HL-60 (cell line): ENCODE results near the gene VAMP3.

ENCODE experiments used
- DNase-seq, 2 experiments: peaks; one replicate each; pipeline ENCODE4 v3.0.0-alpha.2; 2010 to 2020; ENCODE audit warnings: low read depth in 1 of 2, low spot score in 1 of 2
- H3K27ac ChIP-seq: fragments of 250-450 bp; sonication (Bioruptor Pico); replicated peaks from 2 replicates; pipeline ENCODE4 v1.5.1; 2020; ENCODE audit warnings: mild to moderate bottlenecking, moderate library complexity
- H3K27me3 ChIP-seq: fragments of 250-450 bp; sonication (Bioruptor Pico); 2 replicates; pipeline ENCODE4 v1.5.1; 2021; ENCODE audit warnings: mild to moderate bottlenecking, moderate library complexity; ENCODE audit not compliant: insufficient read depth, poor library complexity, severe bottlenecking
- H3K4me3 ChIP-seq: replicated peaks from 2 replicates; pipeline ENCODE4 v1.5.1; 2011; ENCODE audit warnings: mild to moderate bottlenecking, control low read depth, low read length; ENCODE audit not compliant: insufficient read depth
- GABPA ChIP-seq: IDR thresholded peaks from 2 replicates; pipeline ENCODE4 v1.6.1; 2012; ENCODE audit warnings: low read depth
- POLR2AphosphoS5 ChIP-seq: IDR thresholded peaks from 2 replicates; pipeline ENCODE4 v1.6.1; 2012; ENCODE audit warnings: low read depth
- SPI1 ChIP-seq: IDR thresholded peaks from 2 replicates; pipeline ENCODE4 v1.6.1; 2012; ENCODE audit warnings: low read depth, mild to moderate bottlenecking, borderline replicate concordance
- TF ChIP-seq, protein P1 (sequence below): IDR thresholded peaks from 2 replicates; pipeline ENCODE4 v1.6.1; 2012; ENCODE audit warnings: low read depth; ENCODE audit not compliant: insufficient replicate concordance
- TF ChIP-seq, protein P2 (sequence below): IDR thresholded peaks from one replicate; pipeline ENCODE4 v1.5.1; 2011; ENCODE audit warnings: low read length, control low read depth, inconsistent platforms; ENCODE audit not compliant: insufficient read depth

The VAMP3 gene

DNA sequence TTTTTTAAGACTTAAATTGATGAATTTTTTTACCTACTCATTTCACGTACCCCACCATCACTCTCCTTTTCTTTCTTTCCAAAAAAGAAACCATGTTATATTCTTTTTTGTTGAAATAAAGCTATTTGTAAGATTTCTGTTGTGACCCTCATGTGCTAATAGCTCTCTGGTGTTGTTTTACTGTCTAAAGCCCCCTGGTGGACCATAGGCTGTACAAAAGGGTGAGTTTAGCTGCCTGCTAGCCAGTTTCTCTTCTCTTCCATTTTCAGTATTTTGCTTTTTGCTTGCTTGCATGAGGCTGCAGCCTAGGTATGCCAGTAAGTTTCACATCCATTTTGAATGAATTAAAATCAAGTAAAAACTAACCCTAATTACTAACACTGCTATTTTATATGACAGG is 15.6 kb upstream of the VAMP3 start:
- Histone ChIP-seq H3K4me3 (no peak overlapping the region), H3K27ac (no peak overlapping the region), H3K27me3 (no peaks in the 10 kb centered on the region)
- no peak for DNase-seq
- TF ChIP-seq SPI1 (no peak), POLR2AphosphoS5 (no peak), GABPA (no peak)
- TF ChIP-seq, protein P1, sequence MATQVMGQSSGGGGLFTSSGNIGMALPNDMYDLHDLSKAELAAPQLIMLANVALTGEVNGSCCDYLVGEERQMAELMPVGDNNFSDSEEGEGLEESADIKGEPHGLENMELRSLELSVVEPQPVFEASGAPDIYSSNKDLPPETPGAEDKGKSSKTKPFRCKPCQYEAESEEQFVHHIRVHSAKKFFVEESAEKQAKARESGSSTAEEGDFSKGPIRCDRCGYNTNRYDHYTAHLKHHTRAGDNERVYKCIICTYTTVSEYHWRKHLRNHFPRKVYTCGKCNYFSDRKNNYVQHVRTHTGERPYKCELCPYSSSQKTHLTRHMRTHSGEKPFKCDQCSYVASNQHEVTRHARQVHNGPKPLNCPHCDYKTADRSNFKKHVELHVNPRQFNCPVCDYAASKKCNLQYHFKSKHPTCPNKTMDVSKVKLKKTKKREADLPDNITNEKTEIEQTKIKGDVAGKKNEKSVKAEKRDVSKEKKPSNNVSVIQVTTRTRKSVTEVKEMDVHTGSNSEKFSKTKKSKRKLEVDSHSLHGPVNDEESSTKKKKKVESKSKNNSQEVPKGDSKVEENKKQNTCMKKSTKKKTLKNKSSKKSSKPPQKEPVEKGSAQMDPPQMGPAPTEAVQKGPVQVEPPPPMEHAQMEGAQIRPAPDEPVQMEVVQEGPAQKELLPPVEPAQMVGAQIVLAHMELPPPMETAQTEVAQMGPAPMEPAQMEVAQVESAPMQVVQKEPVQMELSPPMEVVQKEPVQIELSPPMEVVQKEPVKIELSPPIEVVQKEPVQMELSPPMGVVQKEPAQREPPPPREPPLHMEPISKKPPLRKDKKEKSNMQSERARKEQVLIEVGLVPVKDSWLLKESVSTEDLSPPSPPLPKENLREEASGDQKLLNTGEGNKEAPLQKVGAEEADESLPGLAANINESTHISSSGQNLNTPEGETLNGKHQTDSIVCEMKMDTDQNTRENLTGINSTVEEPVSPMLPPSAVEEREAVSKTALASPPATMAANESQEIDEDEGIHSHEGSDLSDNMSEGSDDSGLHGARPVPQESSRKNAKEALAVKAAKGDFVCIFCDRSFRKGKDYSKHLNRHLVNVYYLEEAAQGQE, result no peak
- TF ChIP-seq, protein P2, sequence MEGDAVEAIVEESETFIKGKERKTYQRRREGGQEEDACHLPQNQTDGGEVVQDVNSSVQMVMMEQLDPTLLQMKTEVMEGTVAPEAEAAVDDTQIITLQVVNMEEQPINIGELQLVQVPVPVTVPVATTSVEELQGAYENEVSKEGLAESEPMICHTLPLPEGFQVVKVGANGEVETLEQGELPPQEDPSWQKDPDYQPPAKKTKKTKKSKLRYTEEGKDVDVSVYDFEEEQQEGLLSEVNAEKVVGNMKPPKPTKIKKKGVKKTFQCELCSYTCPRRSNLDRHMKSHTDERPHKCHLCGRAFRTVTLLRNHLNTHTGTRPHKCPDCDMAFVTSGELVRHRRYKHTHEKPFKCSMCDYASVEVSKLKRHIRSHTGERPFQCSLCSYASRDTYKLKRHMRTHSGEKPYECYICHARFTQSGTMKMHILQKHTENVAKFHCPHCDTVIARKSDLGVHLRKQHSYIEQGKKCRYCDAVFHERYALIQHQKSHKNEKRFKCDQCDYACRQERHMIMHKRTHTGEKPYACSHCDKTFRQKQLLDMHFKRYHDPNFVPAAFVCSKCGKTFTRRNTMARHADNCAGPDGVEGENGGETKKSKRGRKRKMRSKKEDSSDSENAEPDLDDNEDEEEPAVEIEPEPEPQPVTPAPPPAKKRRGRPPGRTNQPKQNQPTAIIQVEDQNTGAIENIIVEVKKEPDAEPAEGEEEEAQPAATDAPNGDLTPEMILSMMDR, result peak; percentile 19

DNA sequence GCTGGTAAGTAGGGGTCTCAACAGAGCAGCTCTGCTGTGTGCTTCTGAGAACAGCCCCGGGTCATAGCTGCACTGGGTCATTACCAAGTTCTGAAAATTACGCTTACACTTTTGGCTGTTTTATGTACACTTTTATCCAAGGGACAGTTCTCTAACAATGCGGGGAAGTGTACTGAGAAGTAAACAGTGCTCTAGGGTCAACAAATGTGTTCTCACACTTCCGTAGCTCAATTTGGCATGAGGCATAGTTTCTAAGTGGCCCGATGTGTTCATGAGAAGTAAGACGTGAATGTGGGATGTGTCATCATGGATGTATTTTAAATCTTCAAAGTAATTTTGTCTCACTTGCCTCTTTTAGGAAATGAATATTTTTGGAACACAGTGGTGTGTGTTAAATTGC is 10.9 kb upstream of the VAMP3 start:
- DNase-seq, result no peak
- no peaks in the 10 kb centered on the region for H3K27me3 ChIP-seq
- TF ChIP-seq SPI1 (no peak), GABPA (no peak), POLR2AphosphoS5 (no peak)
- TF ChIP-seq, protein P2, result no peak
- TF ChIP-seq, protein P1, result no peak

DNA sequence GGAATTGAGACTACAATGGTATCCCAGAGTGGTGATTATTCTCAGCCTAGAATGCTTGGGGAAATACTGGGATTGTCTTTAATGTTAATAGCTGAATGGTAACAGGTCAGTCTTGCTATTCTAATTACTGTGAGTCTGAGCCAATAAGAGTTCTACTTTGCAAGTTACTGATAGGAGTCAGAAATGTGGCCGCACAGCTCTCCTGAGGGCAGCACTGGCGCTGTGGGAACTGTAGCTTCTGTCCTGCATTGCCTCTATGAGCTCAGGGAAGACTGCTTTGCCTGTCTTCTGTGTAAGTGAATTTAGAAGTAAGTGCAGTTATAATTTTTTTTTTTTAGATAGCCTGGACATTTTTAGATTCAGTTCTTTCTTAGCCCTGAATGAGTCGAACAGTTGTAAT is 10.0 kb upstream of the VAMP3 start:
- no peak overlapping the region for H3K27ac ChIP-seq
- no peak for TF ChIP-seq SPI1
- TF ChIP-seq POLR2AphosphoS5, result no peak
- TF ChIP-seq GABPA, result no peak
- TF ChIP-seq, protein P2, result no peak
- TF ChIP-seq, protein P1, result no peak
- H3K27me3 ChIP-seq, result no peaks in the 10 kb centered on the region
- no peak overlapping the region for H3K4me3 ChIP-seq
- DNase-seq, result no peak

More for the DNA sequence above, 10.9 kb upstream of the VAMP3 start:
- no peak overlapping the region for H3K27ac ChIP-seq
- H3K4me3 ChIP-seq, result no peak overlapping the region
